Stimulated activated CD4-positive, alpha-beta T cell treated with anti-CD3 and anti-CD28 coated beads, Interleukin-12 subunit alpha, Interleukin-12 subunit beta, amount 100 ng/mL, for 4 hours (primary cell): Measurements from ENCODE around the gene PTCHD1.

Experiments used
- DNase-seq: peaks from one replicate; pipeline ENCODE4 v3.0.0-alpha.2; 2020

PTCHD1 gene

DNA sequence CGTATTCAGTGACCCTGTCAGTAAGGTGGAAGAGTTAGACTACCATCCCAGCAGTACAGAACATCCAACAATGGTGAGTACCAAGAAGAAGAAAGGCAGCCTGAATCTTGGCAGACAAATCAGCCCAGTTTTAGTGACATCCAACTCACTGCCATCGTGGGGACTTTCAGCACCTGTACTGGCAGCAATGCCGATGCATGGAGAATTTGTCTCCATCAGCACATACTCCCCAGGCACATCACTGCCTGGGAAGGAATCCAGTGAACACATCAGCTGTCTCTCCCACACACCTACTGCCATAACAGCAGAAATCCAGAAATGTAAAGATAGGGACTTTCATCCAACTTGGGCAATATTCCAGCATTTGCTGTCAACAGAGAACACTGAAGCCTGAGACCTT lies 29.8 kb downstream of the PTCHD1 start:
- DNase-seq, result no peak

DNA sequence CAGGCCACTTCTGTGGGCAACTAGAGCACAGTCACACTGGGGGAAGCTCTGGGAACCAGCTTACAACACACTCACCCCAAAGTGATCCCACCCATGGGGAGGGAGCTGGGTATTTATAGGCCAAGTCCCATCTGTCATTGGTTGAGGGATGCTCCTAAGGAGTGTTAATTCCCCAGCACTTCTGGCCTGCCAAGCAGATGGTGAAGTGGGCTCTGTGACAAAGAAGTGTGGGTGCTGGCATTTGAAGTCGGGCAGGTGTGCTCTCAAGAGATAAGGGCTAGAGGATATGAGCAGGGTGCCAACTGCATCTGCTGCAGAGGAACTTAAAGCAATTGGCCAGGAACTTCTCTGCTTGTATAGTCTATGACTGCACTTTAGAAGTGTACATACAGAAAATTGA lies 30.9 kb downstream of the PTCHD1 start:
- no peak for DNase-seq

DNA sequence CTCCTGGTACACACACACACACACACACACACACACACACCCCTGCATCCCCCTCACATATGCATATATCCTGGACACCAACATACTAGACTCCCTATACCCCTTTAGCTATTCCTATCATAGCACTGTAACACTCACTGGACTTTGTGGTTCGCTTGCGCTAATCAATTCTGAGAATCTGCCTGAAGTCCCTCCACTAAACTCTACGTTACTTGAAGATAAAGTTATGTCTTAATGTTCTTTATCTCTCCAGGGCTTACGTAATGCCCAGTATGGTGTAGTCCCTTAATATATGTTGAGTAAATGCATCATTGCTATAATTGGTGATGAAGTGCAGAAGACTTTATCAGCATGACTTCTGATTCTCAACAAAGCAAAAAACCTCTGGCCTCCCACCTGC lies 32.3 kb downstream of the PTCHD1 start:
- DNase-seq, result no peak

DNA sequence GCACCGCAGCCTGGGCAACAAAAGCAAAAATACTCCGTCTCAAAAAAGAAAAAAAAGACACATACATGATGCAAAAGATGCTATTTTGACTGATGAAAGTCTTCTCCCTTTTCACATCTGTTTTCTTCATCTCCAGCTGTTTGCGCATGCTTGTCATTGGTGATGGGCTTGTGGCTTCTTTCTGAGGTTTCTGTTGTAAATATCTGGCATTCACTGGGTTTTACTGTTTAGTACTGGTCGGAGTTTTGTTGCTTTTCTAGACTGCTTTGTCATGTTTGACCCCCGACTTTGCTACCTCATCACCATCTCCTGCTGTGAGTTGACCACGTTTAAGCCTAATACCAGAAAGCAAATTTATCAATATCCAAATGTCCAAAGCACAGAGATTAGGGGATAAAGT lies 34.4 kb downstream of the PTCHD1 start:
- no peak for DNase-seq

DNA sequence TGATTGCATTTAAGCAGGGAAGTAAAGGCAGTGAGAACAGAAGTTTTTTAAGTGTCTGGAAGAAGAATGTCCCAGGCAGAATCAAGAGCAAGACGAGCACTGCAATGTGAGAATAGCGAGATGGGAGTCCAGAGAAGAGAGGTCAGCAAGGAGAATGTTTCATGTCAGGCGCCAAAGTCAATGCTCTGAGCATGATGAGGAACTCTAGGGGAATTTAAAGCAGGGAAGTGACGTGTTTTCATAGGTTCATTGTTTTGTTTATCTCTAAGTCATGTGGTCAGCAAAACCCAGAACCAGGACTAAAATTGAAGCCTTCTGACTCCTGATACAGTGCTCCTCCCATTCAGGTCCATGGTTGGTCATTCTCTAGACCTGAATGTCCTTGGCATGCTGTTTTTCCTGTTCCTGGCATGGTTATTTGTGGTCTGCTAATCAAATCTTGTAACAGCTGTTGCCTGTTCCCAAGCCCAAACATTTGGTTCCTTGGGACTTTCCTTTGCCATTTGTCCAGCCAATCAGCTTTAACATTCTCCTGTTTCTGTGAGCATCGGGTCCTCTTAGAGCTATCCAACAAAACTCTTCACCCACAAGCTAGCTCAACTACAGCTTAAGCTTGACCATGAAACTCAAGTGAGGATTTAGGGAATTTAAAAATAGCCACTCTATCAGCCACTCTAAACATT lies 37.7 kb downstream of the PTCHD1 start:
- no peak for DNase-seq

DNA sequence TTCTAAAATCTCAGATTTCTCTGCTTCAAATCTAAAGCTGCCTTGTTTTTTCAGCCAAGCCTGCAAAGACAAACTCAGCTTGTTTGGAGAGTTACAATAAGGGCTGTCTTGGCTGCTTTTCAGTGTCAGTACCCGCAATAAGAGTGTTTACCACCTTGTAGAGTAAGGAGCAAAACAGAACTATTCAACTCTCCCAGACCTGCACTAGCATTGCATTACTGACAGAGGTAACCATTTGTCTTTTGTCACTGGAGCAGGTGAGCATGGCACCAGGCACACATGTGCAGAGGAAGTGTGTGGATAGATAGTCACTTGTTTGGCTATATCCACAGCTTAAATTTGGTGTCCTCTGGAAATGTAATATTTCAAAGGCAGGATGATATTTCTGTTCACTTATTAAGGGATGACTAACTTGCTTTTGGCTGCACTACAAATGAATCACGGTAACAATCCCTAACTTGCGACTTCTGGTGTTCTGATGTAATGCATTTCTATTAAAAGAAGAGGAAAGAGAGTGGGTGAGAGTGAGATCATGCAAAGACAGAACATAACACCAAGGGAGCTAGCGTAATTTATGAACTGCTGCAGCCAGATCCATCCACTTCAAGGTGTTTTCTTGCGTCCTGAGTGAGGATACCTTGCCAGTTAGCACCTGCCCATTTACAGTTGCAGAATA lies 38.6 kb downstream of the PTCHD1 start:
- no peak for DNase-seq

DNA sequence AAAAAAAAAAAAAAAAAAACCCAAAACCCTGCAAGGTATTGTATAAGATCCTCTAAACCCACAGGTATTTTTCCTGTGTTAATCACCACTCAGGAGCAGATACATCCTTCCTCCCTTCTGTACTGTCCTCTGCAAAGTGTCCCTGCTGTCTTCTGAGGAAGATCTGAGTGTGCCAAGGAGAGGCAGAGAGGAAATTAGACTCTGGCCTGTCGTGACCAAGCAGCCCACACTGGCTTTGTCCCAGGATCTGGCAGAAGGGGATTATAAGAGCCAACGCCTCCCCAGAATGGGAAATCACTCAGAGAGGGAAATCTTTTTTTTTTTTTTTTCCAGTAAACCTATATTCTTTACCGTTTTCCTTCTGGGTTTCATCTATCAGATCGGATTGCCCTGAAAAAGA lies 39.6 kb downstream of the PTCHD1 start:
- DNase-seq, result no peak

DNA sequence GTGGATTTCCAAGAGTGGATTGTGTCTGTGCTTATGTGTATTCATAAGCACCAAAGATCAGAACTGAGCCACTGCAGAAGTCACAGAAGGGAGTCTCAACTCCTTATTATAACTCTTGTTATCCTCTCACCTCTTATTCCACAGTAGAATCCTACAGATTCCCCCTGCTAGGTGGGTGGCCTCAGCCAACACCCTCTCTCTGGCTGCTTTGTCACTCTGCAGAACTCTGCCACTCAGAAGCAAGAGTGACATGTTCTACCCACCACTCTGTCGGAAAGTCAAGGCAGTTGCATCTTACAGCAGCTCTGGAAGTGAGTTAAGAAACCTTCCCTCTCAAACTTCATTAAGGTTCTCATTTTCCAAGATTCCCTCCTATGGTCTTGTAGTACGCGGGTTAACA lies 41.9 kb downstream of the PTCHD1 start:
- no peak for DNase-seq

DNA sequence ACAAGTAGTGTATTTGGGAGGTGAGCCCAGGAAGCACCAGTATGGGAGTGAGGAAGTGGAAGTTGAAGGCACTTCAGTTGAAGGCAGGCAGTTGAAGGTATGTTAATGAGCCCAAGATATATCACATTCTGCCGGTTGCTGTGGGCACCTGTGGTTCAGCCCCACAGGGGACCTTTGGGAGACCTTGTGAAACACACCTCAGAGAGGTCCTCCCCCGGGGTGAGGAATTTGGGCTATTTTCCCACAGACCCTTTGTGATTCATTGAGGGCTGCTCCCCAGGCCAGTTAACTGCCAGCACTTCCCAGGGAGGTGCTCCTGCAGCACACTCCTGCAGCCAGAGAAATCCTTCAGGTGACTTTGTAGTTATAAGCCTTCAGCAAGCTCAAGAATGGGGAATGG lies 45.9 kb downstream of the PTCHD1 start:
- no peak for DNase-seq

DNA sequence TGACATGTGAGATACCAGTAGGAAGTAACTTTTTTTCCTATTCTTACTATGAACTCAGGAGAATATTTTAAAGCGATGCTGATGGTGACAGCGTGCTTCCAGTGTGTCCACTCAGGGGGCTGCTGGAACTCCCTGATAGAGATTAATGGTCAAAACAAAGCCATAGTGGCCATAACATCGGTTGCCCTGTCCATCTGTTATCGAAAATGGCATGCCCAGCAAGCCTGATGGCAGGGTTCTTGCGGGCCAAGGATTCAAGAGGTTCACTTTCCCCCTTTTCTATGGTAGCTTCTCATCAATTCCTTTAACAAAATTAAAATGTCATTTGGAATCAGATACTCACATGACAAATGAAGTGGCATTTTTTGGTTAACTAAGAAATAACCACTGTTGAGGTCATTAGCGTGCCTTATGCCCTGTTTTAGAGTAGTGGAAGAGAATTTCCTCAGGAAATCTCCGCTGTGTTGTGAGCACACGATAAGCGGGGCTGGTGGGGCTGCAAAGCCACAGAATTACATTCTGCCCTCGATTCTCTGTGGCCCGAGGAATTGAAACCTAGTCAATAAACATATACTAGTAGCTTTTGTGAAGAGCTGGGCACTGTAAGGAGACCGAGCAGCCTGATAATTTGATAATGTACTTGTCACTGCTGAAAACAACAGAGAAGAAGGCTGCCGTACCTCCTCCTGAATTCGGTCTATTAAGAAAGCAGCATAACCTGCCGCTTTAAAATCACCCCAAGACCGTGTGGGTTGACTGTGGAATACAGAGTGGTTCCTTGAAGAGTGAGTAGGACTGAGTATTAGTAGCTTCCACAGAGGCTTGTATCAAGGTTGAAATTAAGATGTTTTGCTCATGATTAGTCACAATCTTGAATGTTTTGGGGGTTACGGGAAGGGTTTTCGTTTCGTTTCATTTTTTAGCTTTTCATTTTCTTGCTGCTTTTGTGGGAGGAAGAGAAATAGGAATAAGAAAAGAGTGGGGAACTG lies 46.7 kb downstream of the PTCHD1 start:
- DNase-seq, result no peak

DNA sequence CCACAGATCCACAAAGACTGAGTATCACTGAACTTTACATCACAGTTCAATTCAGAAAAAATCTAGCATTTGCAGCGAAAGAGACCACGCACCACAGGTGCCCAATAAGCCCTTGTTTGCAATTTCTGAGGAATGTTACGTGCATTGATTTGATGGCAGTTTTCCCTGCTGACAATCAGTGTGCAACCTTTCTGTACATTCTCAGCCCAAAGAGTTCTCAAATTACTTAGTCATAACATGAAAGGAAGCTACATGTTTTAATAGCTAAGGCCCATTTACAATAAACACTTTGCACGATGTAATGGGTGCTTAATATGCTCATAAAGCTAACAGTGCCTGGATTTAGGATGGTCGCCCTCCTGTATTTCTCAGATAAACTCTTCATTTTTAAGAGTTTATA lies 47.9 kb downstream of the PTCHD1 start:
- no peak for DNase-seq

DNA sequence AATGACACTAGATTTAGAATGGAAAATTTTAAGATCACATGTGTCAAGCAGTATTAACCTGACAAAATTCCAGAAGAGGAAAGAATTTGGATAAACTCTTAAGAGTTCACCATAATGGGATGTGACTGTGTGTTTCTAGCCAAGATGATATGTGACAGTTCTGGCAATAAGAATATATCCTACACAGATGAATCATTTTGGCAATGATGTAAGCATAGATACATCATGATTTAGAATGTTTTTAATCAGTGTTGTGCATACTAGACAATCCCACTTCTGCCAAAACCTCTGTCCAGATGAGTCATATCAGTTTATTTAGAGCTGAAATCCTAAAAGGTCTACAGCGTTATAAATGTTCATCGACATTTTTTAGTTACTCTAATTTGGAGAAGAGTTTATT lies 48.8 kb downstream of the PTCHD1 start:
- DNase-seq, result no peak

DNA sequence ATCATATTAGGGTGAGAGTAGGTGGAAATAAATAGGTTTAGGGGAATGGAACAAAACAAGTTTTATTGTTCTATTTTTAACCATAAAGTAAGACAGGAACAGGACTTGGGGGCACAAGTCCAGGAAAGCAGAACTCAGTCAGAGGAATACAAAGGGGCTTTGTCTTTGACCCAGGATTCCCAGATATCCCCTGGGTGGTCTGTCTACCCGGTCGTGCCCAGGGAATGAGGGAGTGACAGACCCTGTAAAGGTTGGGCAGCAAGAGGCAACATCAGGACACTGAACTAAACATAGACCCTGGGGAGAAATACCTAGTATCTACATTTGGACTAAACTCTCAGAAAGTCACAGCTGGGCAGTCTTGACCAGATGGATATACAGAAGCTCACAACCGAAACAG lies 50.6 kb downstream of the PTCHD1 start:
- DNase-seq, result no peak

DNA sequence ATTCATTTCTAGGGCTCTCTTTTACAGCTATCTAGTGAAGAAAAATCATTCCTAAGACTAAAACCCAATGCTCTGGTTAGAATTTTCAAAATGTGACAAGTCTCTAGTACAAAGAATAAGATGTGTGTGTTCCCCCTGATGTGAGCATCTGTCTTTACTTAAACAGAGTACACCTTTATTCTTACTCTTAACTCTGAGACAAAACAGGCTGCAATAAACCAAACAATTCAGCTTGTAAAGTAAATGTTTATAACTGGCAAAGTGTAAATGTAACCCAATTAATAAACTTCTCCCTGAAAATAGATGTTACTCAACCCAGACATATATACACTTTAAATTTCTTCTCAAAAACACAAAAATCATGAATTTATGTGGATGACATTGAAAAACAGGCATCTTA lies 51.6 kb downstream of the PTCHD1 start:
- DNase-seq, result no peak

DNA sequence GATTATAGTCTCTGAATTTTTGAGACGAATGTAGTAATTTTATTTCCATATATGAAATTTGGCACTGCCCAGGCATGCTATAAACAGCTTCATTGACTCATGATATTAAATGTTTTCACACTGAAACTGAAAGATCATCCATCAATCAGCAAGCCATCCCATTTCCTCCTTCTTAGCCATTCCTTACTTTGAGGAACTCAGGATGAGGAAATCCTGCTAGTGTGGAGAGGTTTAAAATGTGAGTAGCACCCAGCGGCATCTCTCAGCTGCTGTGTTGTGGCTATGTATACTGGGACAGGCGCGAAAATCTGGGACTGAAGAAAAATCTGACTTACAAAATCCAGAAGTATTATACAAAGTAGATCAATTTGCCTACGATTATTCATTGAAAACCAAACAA lies 52.1 kb downstream of the PTCHD1 start:
- no peak for DNase-seq

DNA sequence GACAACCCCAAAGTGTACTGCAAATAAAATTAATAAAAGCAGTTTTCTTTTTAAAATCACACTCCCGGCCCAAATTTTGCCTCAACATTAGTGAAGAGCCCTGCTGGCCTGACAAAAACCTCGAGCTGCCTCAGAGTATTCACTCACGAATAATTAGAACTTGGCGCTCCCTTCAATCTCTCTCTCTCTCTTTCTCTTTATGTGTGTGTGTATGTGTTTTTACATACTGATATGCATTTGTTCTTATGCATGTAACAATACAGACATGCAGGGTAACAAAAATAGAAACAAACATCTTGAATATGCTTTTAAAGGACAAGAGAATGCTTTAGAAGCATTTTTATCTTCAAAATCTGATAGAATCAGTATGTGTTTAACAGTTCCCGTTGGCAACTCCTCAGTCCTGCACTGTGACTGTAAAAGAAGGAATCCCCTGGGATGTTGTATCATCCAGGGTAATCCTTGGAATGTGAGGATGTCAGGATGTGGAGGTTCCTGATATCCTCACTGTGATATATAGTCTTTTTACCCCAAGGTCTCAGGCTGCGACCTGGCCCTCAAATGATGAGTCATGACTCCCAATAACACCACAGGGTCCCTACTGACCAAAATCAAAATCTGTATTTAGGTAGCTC lies 53.0 kb downstream of the PTCHD1 start:
- DNase-seq, result no peak

DNA sequence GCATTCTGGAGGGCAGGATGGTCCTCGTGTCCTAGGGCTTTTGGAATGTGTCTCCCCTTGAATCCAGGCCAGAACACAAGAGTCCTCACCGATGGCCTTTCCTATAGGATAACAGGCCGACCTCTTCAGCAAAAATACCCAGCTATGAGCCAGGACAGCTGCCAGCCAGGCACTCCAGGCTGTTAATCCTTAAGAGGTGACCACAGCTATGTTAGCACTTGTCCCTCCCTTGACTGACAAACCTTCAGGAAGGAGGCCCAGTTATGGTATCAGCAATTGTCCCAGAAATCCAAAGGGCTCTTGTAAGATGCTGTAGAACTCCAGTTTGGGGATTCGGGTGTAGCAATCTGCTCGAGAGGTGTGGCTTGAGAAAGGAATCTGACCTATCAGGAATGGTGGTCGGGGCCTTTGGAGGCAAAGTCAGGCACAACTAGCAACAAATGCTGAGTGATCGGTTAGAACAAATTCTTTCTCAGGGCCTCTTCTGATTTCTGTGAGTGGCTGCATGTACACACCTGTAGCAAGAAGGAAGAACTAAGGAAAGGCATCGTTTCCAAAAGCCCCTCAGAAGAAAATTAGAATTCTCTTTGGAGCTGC lies 54.6 kb downstream of the PTCHD1 start:
- DNase-seq, result no peak

DNA sequence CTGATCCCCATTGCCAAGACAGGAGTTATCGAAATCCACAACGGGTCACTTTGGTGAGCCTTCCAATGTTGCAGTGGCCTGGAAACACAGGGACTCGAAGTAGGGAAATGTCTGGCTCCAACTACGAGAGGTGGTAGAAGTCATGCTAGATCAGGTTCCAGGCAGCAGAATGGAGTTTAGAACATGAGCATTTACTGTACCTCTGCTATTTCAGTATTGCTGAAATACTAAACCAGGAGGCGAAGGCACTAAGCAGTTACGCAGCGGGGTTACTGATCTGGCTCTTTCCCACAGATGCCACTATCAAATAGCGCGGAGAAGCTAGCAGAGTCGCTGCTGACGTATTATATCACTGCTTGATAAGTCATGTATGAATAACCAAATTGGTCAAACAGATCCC lies 56.3 kb downstream of the PTCHD1 start:
- DNase-seq, result no peak

DNA sequence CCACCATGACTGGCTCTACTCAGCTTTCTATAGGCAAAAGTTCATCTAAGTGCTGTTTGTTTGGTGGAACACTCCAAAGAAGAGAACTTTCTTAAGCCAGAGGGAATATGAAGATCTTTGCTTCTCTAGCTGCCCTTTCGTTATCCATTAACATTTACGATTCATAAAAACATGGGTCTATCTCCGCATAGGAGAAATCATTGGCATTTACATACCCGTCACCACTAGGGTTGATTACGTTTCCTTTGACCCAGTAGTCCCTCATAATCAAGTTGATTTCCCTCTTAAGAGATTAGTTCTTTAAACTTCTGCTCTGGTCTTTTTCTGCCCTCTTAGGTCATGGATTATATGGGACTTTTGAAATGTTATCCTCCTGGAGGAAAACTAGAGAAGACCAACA lies 57.5 kb downstream of the PTCHD1 start:
- DNase-seq, result no peak

DNA sequence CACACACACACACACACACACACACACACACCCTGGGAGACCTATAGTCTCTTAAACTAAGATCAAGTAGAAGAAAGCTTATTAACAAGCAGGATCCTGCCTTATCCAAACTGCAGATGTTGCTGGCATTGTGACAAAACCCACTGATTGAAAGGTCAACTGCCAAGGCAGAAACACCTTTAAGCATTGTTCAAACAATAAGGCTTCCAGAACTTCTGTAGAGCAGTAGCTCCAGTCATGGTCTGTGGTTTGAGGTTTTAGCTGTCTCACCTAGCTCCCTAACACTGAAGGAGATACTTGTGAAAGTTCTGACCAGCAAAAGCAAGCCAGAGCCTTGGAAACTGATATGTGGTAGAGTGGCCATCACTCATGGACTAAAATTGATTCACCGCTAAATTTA lies 59.8 kb downstream of the PTCHD1 start:
- no peak for DNase-seq

DNA sequence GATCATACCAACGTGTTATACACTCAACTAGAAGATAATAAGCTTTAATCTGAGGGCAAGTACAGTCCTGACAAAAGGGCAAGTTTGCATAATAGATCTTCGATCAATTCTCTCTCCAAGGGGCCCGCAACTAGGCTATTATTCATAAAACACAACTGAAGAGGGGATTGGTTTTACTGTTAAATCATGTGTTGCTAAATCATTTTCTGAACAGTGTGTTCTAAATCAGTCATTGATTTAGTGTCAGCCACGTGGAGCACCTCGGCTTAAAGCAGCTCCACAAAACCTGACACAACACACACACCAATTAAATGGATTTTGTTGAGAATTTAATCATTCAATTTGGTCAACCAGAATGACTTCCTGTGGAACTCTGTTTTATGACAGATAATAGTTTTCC lies 61.6 kb downstream of the PTCHD1 start:
- no peak for DNase-seq

DNA sequence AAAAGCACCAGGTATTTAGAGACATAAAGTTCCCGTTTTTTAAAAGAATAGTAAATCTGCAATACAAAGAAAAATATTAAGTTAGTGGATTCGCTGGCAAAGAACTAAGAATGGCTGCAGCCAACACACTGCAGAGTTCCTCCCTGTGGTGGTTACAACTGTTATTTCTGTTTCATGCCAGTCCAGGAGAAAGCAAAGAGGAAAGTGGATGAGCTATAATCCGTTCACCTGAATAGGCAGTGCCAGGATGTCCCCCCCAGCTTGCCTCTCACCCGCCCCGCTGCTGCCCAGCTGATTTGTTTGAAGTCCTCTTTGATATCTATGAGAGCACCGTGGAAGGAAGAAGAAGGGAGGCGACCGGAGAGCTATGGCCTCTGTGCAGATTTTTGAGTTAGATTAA lies 63.9 kb downstream of the PTCHD1 start:
- no peak for DNase-seq

DNA sequence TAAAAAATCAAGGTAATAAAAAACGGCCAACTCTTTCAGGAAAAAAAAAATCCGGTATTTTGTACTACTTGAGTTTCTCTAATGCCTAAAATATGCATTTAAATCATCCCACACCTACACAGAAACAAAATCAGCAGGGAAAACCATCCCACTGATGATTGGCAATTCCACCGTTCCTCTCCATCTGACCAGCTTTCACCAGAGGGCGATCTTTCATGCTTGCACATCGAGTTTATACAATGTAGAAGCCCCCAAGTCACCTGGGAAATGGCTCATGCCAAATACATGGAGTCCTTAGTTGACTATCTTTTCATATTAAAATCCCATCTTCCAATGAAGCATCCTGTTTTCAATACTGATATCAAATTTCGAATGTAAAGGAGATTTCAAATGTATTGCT lies 69.2 kb downstream of the PTCHD1 start:
- DNase-seq, result no peak
